NCI-H1092 treated with DMSO at 0.1 percent for 48 hours (cell line): ENCODE data around the gene NDUFAF3.
A peak's percentile ranks its signal among the peaks of the same experiment; 100 is the strongest.
"Not testable (repeated sequence)": the region's sequence is repeated elsewhere in the genome, so short reads cannot be mapped to it uniquely, and the experiment has no call there.

Source experiments
- DNase-seq: peaks from one replicate; lab custom pipeline; 2025; lab: John Stamatoyannopoulos, UW

The NDUFAF3 gene

DNA sequence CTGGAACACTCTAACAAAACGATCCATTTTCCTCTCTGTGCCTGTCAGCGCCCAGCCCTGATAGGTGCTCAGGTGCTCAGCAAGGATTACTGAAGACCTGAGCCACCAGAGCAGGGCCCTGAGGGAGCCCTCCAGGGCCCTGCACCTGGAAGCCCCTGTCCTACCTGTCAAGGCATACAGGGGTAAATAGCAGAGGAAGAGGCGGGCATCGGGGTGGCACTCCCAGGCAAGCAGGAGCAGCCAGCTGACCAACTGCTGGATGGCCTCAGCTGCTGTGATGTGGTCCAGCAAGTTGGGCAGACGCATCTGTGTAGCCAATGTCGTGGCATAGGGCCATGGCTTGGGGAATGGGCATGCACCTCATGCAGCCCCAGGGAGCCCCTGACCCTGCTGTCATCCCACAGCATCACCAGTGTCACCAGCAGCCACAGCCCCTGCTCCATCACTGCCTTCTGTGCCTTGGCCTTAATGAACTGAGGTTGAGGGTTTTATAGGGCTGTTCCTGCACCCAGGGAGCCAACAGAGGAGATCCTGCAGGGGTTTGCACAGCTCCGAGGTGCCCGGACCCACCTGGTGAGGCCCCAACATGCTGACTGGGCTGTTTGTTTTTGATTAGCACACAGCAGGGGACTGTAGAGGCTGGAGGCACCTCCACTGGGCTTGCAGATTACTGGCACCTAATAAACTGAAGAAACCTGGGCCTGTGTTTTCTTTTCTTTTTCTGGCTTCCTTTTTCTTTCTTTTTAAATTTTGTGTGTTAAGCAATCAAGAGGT is 22.6 kb upstream of the NDUFAF3 start:
- DNase-seq = peak; percentile 35

DNA sequence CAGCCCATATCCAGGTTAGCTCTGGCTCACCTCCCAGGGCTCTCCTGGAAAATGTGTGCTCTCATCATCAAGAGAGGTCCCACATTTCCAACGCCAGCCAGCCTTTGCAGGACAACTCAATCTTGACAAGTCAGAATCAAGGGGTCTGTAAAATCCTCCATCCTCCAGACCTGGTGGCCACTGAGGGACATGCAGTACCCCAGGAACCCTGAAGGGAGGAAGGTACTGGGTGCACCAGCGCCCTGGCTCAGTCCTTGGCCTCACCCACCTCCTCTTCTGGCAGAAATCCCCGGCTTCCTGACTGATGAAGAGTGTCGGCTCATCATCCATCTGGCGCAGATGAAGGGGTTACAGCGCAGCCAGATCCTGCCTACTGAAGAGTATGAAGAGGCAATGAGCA is 20.8 kb upstream of the NDUFAF3 start:
- no peak for DNase-seq

DNA sequence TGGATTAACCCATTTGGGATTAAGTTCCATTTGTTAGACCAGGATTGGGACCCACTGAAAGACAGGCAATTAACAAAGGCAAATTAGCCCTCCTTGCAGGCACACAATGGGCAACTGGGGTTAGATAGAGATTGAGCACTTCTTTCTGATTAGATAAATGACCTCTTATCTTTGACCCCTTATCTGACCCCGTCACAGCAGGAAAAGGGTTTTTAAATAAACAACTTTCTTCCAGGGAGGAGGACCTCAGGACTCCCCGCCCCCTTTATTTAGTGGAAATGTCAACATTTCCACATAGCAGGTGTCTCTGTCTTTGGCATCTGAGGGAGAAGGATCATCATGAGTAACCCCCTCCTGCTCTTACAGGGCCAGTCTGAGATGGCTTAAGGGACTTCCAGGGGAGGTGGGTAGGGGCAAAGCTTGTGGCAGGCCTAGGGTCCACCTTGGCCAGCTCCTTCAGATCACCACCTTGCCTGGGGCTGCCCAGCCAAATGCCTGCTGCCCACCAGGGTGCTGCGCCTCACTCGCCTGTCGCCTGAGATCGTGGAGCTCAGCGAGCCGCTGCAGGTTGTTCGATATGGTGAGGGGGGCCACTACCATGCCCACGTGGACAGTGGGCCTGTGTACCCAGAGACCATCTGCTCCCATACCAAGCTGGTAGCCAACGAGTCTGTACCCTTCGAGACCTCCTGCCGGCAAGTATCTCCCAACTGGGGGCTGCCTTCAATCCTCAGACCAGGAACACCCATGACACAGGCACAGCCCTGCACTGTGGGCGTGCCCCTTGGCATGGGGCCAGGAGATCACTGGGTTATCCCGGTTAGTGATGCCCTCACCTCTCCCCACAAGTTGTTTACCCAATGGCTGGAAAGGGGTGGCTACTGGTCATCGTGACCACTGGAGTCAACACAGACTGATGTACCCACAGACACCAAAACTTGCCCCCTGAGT is 17.3 kb upstream of the NDUFAF3 start:
- no peak for DNase-seq

DNA sequence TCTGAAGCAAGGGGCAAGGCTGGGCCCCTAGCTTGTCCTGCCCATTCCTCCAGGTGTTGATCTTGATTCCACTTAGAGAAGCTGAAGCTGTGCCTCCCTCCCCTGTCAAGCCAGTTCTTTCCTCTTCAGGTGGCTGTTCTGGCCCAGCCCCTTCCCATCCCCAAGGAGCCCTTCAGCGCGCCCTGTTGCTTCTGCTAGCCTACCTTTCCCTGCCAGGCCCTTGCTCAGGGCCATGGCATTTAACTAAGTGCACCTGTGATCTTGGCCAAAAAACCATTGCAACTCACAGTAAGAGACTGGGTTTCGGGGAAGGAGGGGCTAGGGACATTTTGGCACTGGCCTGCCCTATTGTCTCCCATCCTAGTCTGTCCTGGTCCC is 16.6 kb upstream of the NDUFAF3 start:
- no peak for DNase-seq

DNA sequence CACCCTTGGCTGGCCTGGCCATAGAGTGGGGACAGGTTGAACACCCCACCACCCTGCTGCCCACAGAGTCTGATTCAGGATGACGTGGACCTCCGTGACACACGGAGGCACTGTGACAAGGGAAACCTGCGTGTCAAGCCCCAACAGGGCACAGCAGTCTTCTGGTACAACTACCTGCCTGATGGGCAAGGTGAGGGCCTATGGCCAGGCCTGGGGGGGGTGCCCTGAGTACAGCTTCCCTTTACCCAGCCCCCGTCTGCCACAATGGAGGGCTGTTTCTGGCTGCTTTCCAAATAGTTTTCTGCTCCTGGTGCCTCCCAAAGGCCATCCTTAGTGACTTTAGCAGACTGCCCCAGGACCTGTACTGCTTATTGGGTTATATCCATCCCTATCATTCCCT is 15.9 kb upstream of the NDUFAF3 start:
- DNase-seq = no peak

DNA sequence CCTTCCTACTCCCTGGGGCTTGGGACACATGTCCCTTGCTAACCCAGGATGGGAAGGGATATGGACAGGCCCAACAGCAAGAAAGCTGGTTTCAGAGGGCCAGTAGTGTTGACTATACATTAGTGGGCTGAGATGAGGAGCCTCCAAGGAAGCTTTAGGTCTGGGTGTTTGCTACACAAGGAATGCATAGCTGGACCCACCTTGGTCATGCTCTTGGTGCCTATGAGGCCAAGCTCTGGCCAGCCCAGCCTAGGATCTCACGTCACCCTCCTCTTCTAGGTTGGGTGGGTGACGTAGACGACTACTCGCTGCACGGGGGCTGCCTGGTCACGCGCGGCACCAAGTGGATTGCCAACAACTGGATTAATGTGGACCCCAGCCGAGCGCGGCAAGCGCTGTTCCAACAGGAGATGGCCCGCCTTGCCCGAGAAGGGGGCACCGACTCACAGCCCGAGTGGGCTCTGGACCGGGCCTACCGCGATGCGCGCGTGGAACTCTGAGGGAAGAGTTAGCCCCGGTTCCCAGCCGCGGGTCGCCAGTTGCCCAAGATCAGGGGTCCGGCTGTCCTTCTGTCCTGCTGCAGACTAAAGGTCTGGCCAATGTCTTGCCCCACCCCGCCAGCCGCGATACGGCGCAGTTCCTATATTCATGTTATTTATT is 15.4 kb upstream of the NDUFAF3 start:
- no peak for DNase-seq

DNA sequence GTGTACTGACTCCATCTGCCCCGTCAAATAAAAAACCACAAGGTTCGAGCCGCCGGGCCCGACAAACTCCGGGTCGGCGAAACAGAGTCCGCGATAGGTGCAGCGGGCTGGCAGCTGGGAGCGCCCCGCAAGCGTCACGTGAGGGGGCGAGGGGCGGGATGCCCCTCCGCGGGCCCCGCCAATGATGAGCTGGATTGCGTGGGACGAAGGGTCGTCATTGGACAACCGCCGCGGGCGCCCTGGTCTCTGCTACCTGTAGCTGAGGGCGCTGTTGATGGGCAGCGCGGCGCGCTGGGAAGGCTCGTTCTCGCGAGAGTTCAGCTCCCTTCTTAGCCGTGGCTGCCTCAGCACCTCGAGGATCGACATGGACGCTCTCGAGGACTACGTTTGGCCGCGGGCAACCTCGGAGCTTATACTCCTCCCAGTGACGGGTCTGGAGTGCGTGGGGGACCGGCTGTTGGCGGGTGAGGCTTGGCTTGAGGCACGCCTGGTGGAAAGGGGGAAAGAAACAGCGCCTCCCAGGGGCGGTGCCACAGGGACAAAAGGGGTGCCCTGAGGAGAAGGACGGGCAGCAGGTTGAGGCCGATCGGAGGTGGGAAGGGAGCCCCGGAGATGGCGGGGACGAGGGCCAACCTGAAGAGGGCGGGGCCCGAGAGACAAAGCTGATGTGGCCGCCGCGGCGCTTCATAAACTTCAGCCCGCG is 14.7 kb upstream of the NDUFAF3 start, which contains the start of gene WDR6:
Gene WDR6 (plus strand): TSS at position 324 of the 703 bp plus-strand sequence. CDS start 41 bp downstream, at position 365.
- DNase-seq = peak; percentile 95

DNA sequence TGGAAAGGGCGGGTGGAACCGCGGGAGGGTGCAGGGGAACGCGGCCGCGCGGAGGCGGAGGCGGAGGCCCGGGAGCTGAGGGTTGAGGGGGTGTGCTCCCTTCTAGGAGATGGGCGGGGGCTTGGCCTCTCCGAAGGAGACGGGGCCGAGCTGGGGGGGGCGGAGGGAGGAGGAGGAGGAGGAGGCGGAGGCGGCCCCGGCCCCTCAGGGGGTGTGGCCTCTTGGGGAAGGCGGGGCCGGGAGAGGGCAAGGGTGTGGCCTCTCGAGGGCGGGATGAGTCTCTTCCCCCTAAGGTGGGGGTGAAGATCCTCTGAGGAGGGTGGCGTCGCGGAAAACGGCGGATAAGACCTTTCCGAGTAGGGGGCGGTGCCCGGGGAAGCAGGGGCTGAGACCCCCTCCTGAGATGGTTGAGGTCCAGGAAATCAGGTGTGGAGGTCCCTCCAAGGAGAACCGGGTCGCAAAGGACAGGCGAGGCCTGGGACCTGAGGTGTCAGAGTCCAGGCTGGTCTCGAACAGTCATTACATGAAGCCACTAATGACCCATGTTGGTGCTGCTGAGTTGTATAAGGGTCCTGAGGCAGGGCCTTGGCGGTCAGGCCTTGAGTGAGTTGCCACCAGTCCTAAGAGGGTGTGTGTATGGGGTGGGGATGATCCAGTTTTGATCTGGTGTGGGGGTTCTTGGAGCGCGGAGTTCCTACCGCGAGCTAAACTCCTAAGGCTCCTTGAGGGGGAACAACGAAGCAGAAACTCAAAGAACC is 14.0 kb upstream of the NDUFAF3 start:
- DNase-seq = peak; percentile 25

DNA sequence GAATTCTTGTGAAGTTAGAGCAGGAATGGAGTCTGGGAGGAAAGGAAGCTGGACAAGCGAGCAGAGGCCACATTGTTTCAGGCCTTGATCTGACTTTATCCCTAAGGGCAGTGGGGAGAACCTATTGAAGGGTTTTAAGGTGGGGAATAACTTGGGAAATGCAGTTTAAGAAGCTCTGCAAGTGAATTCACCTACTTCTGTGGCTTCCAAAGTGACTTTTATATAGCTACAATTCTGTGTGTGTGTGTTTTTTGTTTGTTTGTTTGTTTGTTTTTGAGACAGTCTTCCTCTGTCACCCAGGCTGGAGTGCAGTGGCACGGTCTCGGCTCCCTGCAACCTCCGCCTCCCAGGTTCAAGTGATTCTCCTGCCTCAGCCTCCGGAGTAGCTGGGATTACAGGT is 13.3 kb upstream of the NDUFAF3 start:
- not testable (repeated sequence) for DNase-seq

DNA sequence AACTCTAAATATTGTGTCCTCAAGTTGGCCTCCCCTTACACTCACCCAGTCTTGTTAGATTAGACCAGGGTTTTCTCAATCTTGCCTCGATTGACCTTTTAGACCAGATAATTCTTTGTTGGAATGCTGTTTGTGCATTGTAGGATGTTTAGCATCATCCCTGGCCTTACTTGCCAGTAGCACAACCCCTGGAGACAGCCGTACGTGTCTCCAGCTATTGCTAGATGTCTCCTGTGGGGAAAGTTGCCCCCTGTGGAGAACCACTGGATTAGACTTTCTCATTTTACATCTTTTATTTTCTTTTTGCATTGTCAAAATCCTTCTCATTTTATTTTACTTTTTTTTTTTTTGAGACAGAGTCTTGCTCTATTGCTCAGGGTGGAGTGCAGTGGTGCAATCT is 12.5 kb upstream of the NDUFAF3 start:
- no peak for DNase-seq

DNA sequence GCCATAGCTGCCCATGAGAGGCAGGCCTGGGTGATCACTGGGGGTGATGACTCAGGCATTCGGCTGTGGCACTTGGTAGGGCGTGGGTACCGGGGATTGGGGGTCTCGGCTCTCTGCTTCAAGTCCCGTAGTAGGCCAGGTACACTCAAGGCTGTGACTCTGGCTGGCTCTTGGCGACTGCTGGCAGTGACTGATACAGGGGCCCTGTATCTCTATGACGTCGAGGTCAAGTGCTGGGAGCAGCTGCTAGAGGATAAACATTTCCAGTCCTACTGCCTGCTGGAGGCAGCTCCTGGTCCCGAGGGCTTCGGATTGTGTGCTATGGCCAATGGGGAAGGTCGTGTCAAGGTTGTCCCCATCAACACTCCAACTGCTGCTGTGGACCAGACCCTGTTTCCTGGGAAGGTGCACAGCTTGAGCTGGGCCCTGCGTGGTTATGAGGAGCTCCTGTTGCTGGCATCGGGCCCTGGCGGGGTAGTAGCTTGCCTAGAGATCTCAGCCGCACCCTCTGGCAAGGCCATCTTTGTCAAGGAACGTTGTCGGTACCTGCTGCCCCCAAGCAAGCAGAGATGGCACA is 9.4 kb upstream of the NDUFAF3 start:
- no peak for DNase-seq

DNA sequence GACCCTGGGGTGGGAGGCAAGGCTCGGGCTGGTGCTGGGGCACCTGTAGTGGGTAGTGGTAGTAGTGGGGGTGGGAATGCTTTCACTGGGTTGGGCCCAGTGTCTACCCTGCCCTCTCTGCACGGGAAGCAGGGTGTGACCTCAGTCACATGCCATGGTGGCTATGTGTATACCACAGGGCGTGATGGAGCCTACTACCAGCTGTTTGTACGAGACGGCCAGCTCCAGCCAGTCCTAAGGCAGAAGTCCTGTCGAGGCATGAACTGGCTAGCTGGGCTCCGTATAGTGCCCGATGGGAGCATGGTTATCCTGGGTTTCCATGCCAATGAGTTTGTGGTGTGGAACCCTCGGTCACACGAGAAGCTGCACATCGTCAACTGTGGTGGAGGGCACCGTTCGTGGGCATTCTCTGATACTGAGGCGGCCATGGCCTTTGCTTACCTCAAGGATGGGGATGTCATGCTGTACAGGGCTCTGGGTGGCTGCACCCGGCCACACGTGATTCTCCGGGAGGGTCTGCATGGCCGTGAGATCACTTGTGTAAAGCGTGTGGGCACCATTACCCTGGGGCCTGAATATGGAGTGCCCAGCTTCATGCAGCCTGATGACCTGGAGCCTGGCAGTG is 8.7 kb upstream of the NDUFAF3 start:
- DNase-seq = no peak

DNA sequence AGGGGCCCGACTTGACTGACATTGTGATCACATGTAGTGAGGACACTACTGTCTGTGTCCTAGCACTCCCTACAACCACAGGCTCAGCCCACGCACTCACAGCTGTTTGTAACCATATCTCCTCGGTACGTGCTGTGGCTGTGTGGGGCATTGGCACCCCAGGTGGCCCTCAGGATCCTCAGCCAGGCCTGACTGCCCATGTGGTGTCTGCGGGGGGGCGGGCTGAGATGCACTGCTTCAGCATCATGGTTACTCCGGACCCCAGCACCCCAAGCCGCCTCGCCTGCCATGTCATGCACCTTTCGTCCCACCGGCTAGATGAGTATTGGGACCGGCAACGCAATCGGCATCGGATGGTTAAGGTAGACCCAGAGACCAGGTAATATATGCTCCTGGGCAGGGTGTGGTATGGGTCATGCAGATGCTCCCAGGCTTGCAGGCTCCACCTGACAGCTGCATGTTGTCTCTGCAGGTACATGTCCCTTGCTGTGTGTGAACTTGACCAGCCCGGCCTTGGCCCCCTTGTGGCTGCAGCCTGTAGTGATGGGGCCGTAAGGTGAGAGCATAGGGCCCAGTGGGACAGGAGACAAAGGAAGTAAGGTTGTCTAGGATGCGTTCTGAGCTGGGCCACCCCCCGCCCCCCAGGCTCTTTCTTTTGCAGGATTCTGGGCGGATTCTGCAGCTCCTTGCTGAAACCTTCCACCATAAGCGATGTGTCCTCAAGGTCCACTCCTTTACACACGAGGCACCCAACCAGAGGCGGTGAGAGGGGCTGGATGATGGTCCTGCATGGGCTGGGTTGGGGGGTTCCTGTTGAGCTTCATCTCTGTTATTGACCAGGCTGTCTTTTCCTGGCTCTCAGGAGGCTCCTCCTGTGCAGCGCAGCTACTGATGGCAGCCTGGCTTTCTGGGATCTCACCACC is 7.9 kb upstream of the NDUFAF3 start:
- DNase-seq = no peak

DNA sequence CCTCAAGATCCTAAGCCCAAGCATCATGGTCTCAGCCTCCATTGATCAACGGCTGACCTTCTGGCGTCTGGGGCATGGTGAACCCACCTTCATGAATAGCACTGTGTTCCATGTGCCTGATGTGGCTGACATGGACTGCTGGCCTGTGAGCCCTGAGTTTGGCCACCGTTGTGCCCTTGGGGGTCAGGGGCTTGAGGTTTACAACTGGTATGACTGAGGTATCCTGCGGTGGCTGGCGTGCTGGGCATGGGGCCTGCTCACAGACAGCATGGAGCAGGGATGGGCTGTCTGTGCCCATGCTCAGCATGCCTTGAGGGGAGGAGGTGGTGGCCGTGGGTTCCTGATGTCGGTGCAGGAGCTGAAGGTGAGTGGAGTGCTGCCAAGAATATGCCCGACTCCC is 6.8 kb upstream of the NDUFAF3 start:
- no peak for DNase-seq

DNA sequence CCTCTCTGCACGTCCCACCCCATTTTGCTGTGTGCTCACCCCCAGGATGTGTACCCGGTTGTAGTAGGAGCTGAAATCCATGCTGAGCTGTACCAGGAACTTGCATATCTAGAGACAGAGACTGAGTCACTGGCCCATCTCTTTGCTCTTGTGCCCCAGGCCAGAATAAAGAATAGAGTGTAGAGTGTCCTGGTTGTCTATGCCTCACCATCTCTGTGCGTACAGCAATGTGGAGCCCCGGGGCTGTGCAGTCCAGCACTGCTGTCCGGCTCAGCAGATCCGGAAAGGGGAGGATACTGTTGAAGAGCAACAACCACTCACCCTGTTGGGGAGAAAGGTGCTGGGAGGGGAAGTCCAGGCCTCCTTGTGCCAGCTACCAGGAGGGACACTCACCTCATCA is 6.2 kb upstream of the NDUFAF3 start:
- no peak for DNase-seq

DNA sequence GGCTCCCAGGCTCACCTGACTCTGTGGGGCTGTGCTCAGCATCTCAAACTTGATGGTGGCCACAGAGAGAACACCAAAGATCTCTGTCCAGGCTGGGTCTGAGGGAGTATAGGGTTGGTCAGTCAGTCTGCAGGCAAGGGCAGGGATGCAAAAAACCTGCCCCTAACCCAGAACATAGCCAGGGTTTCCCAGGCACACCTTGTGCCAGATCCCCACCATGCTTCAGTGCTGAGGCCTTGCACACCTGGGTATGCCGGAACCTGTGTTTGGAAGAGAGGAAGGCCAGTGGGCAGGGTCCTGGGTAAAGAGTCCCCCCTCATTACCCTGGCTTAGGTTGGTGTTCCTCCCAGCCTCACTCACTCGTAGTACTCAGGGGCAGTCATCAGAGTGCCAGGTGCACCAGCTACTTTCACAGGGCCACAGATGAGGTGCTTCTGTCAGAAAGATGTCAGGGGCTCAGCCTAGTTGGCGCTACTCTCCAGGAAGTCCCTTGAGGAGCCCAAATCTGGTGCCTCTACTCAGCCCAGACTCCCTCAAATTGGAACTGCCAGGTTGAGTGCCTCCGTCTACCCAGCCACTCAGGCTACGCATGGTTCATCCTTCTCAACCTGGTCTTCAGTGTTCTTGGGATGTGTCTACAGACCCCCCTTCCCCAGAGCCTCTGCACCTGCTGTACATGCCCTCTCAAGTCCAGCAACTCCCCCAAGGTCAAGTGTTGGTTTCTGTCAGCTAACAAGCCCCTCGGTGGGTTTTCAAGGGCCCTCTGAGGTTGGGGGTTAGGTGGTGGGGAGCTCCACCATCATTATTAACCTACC is 5.3 kb upstream of the NDUFAF3 start:
- DNase-seq = no peak

DNA sequence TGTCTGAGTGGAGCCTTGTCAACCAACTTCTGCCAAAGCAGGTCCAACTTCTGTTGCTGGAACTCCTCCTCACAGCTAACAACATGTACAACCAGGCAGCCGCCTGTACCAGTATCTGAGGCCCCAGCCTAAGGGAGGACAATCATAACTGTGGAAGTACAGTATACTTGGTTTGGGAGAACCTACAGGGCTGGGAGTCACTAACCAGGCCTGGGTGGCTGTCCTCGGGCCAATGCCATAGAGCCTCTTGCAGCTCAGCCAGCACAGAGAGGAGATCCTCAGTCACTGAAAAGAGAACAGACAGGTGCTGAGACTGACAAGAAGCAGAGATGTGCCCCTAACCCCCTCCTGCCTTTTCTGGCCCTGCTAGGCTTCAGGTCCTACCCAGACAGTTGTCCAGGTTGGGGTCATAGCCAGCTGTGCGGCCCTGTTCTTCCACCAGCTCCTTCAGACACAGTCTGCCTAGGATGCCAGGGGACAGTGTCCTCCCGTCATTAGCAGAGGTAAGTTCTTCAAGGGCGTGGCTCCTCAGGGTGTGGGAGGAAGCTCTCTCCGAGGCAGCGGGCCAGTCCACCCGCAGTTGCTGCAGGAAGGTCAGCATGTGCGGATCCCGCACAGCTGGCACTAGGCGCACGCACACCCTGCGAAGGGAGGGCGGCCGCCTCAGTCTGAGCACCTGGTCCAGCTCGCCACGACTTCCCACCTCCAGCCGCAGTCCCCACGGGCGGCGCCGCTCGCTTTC is 4.5 kb upstream of the NDUFAF3 start:
- DNase-seq = peak; percentile 41
